Endothelial cell of umbilical vein (primary cell): ENCODE data around the gene SPG7. TPM values are rescaled to one million over a fixed set of nuclear protein-coding genes. Genes with fewer than 3 reads are reported as not detected.

Experiments
- BruUV-seq: library from RNA; stranded (reverse); fragments of 400-500 nt; replicated peaks from 2 replicates; lab custom pipeline; 2021; lab: Mats Ljungman, UMichigan
- CTCF ChIA-PET: fragments of 300-600, 350-600 bp; sonication (Branson Sonifier 250); formaldehyde crosslinking; loops from one replicate; lab custom pipeline; 2021; ENCODE audit warnings: antibody characterized with exemption, inconsistent platforms; lab: Charles Lee
- POLR2A ChIA-PET: fragments of 300-600, 350-600 bp; sonication (Branson Sonifier 250); formaldehyde crosslinking; loops from one replicate; lab custom pipeline; 2021; ENCODE audit warnings: antibody characterized with exemption, inconsistent platforms; lab: Charles Lee
- DNase-seq: peaks from one replicate; pipeline ENCODE4 v3.0.0-alpha.2; 2011; ENCODE audit warnings: low read depth, low spot score
- FAIRE-seq: peaks from 2 replicates; lab custom pipeline; 2011; peaks lifted over from hg19 to GRCh38; lab: Jason Lieb, UNC
- H2AFZ ChIP-seq: 2 replicates; pipeline ENCODE4 v1.6.0; 2012; ENCODE audit warnings: low read depth, low read length, control low read depth, inconsistent platforms
- H3K27ac ChIP-seq: 2 replicates; pipeline ENCODE4 v1.5.1; 2011; ENCODE audit warnings: low read depth, mild to moderate bottlenecking, control low read depth, low read length, moderate library complexity; ENCODE audit not compliant: insufficient read depth
- H3K27me3 ChIP-seq, 2 experiments: 2 replicates each; pipeline versions ENCODE4 v1.6.0 to v1.6.1; 2011; ENCODE audit warnings: low read length in 2 of 2, mixed read lengths in 1 of 2; ENCODE audit not compliant: control insufficient read depth in 2 of 2, insufficient read depth in 2 of 2
- H3K36me3 ChIP-seq, 2 experiments: 2 replicates in 1 of 2; 3 replicates in 1 of 2; pipeline ENCODE4 v1.5.1; 2011; ENCODE audit warnings: low read length in 2 of 2, mild to moderate bottlenecking in 1 of 2, moderate library complexity in 1 of 2; ENCODE audit not compliant: control insufficient read depth in 2 of 2, insufficient read depth in 2 of 2; ENCODE audit errors: extremely low read depth in 1 of 2
- H3K4me1 ChIP-seq: 3 replicates; pipeline ENCODE4 v1.5.1; 2011; ENCODE audit warnings: mild to moderate bottlenecking, low read length; ENCODE audit not compliant: control insufficient read depth, insufficient read depth; ENCODE audit errors: extremely low read depth
- H3K4me2 ChIP-seq: 2 replicates; pipeline ENCODE4 v1.6.1; 2011; ENCODE audit warnings: low read length, control low read depth, mixed read lengths; ENCODE audit not compliant: insufficient read depth
- H3K4me3 ChIP-seq, 3 experiments: fragments of 200-600 bp in 1 of 3; sonication (generic), shearing (Covaris generic) in 1 of 3; replicated peaks in 1 of 3; 2 replicates each; pipeline ENCODE4 v1.5.1; 2011 to 2016; ENCODE audit warnings: control low read depth in 3 of 3, low read length in 3 of 3, mild to moderate bottlenecking in 2 of 3, inconsistent platforms in 1 of 3, low read depth in 1 of 3, moderate library complexity in 1 of 3; ENCODE audit not compliant: insufficient read depth in 1 of 3
- H3K79me2 ChIP-seq: 2 replicates; pipeline ENCODE4 v1.6.0; 2012; ENCODE audit warnings: low read length, inconsistent platforms; ENCODE audit not compliant: control insufficient read depth, insufficient read depth
- H3K9ac ChIP-seq: replicated peaks from 2 replicates; pipeline ENCODE3; 2011; ENCODE audit warnings: low read length, control low read depth; ENCODE audit not compliant: insufficient read depth; ENCODE audit errors: extremely low read depth
- H3K9me1 ChIP-seq: replicated peaks from 3 replicates; pipeline ENCODE4 v1.6.0; 2011; ENCODE audit warnings: mild to moderate bottlenecking, low read length; ENCODE audit not compliant: control insufficient read depth, insufficient read depth; ENCODE audit errors: extremely low read depth
- H3K9me3 ChIP-seq: replicated peaks from 2 replicates; pipeline ENCODE4 v1.5.1; 2012; ENCODE audit warnings: low read length, inconsistent platforms; ENCODE audit not compliant: control insufficient read depth, insufficient read depth
- H4K20me1 ChIP-seq: replicated peaks from 2 replicates; pipeline ENCODE3; 2011; ENCODE audit warnings: mild to moderate bottlenecking, low read length; ENCODE audit not compliant: control insufficient read depth, insufficient read depth; ENCODE audit errors: extremely low read depth
- CTCF ChIP-seq, 2 donors: IDR thresholded peaks; 1 replicate in 1 of 2; 2 replicates in 1 of 2; pipeline ENCODE4 v1.5.1; 2011; ENCODE audit warnings: low read length in 2 of 2, mild to moderate bottlenecking in 2 of 2, moderate library complexity in 2 of 2, control low read depth in 1 of 2, inconsistent platforms in 1 of 2, low read depth in 1 of 2; ENCODE audit not compliant: insufficient read depth in 1 of 2; ENCODE audit errors: extremely low read depth in 1 of 2
- EZH2 ChIP-seq: IDR thresholded peaks from 2 replicates; pipeline ENCODE4 v1.6.1; 2012; ENCODE audit warnings: borderline replicate concordance, low read depth, mild to moderate bottlenecking, moderate library complexity, low read length, inconsistent platforms; ENCODE audit not compliant: severe bottlenecking
- FOS ChIP-seq: IDR thresholded peaks from 2 replicates; pipeline ENCODE4 v1.6.1; 2011; ENCODE audit warnings: mild to moderate bottlenecking, low read length, moderate library complexity, borderline replicate concordance; ENCODE audit not compliant: insufficient read depth
- GATA2 ChIP-seq: IDR thresholded peaks from 2 replicates; pipeline ENCODE4 v1.7.0; 2011; ENCODE audit warnings: low read depth, mild to moderate bottlenecking, moderate library complexity, mixed read lengths, low read length; ENCODE audit not compliant: insufficient read length, insufficient read depth
- JUN ChIP-seq: IDR thresholded peaks from 2 replicates; pipeline ENCODE4 v1.6.1; 2011; ENCODE audit warnings: borderline replicate concordance, low read depth; ENCODE audit not compliant: insufficient read length, insufficient read depth
- MAX ChIP-seq: IDR thresholded peaks from 2 replicates; pipeline ENCODE4 v1.6.1; 2011; ENCODE audit not compliant: insufficient read depth, insufficient read length
- MYC ChIP-seq: IDR thresholded peaks from one replicate; pipeline ENCODE4 v1.6.1; 2011; ENCODE audit warnings: mild to moderate bottlenecking, low read depth, low read length
- POLR2A ChIP-seq: IDR thresholded peaks from 2 replicates; pipeline ENCODE4 v1.6.1; 2012; ENCODE audit warnings: low read depth, mild to moderate bottlenecking, control low read depth, low read length
- POLR2AphosphoS5 ChIP-seq: IDR thresholded peaks from 2 replicates; pipeline ENCODE4 v1.6.1; 2012; ENCODE audit warnings: low read depth, mild to moderate bottlenecking, control low read depth, low read length, moderate library complexity; ENCODE audit not compliant: insufficient read depth
- dilution Hi-C: fragments of 300-500 bp; cut with MboI; formaldehyde crosslinking; loops from one replicate; pipeline ENCODE4 v1.15.0; 2019; ENCODE audit warnings: low sequenced_read_pairs; ENCODE audit not compliant: extremely low pct_ligation_motif_present
- intact Hi-C: fragments of 100-400 bp; cut with micrococcal nuclease; formaldehyde crosslinking; loops from one replicate; pipeline ENCODE4 v1.10.0; 2022
- polyA plus RNA-seq, 4 experiments: library from polyadenylated mRNA; depleted of rRNA in 3 of 4; stranded (reverse) in 3 of 4; unstranded in 1 of 4; fragments of >200 nt; gene quantifications; 2 replicates each; pipeline versions ENCODE4 v1.2.1 to v1.2.3, GENCODE V29; 2011 to 2012; ENCODE audit warnings: missing spikeins in 1 of 4
- total RNA-seq: library from RNA; stranded (reverse); gene quantifications from 2 replicates; pipeline ENCODE4 v1.2.3, GENCODE V29; 2021

Gene SPG7
- total and polyA plus RNA-seq, 2 donors (not counting 3 experiments of a cell fraction or from before 2014, with no cell fraction given), result 90.2 to 146 TPM

GRCh38 chr16:89553733-89554132 lies 45.5 kb downstream of the SPG7 start:
- Histone ChIP-seq H3K4me2 (no peak overlapping the region), H3K4me3 (no peak overlapping the region), H2AFZ (no peak overlapping the region), H3K9ac (no peak overlapping the region), H3K36me3 (peaks cover 2 to 30% of the 10 kb centered on the region in 2 experiments), H3K9me3 (no peaks in the 10 kb centered on the region), H3K27me3 (no peaks in the 10 kb centered on the region), H3K4me1 (peaks cover 3% of the 10 kb centered on the region), H3K79me2 (no peaks in the 10 kb centered on the region), H3K9me1 (no peaks in the 10 kb centered on the region), H3K27ac (no peak overlapping the region), H4K20me1 (no peaks in the 10 kb centered on the region)
- BruUV-seq, result no TSS peak
- TF ChIP-seq GATA2 (no peak), CTCF (IDR thresholded peaks at IDR 0.05; ENCODE audit: extremely low read depth in 1 of 2, insufficient read depth in 1 of 2, low read depth in 1 of 2, low read length in 2 of 2) (no peak), POLR2AphosphoS5 (no peak), EZH2 (no peak), MAX (no peak), FOS (no peak), POLR2A (no peak), JUN (no peak), MYC (no peak)
- dilution Hi-C loops (no loop called here), intact Hi-C loops (no loop called here)
- DNase-seq (no peak), FAIRE-seq (no peak)
- ChIA-PET CTCF (no interaction called here), POLR2A (no interaction called here)
